HepG2 (cell line): Measurements from ENCODE around the gene FRAS1. TPM values are rescaled to one million over a fixed set of nuclear protein-coding genes. Genes with fewer than 3 reads are reported as not detected.

ENCODE experiments used
- ADNP ChIP-seq: sonication (generic); formaldehyde crosslinking; IDR thresholded peaks from 2 replicates; pipeline ENCODE4 v1.4.0; 2020; ENCODE audit warnings: missing genetic modification reagents
- ATF1 ChIP-seq: IDR thresholded peaks from 2 replicates; pipeline ENCODE4 v1.6.1; 2016; ENCODE audit warnings: mild to moderate bottlenecking, control low read depth
- CEBPB ChIP-seq: IDR thresholded peaks from 2 replicates; pipeline ENCODE4 v1.6.1; 2011; ENCODE audit warnings: low read depth, low read length, improper control_type of control experiment, borderline replicate concordance
- E2F1 ChIP-seq: sonication (generic); formaldehyde crosslinking; IDR thresholded peaks from 2 replicates; pipeline ENCODE4 v1.5.0; 2020; ENCODE audit warnings: missing genetic modification reagents
- FOXA3 ChIP-seq: IDR thresholded peaks from 2 replicates; pipeline ENCODE4 v1.6.1; 2016; ENCODE audit warnings: missing genetic modification reagents, missing compliant biosample characterization
- FOXP1 ChIP-seq, 2 experiments: fragments of 450-650 bp in 1 of 2; IDR thresholded peaks; 2 replicates each; pipeline ENCODE4 v1.6.1; 2017 to 2018; ENCODE audit warnings: antibody characterized with exemption in 1 of 2
- GMEB2 ChIP-seq: IDR thresholded peaks from 2 replicates; pipeline ENCODE4 v1.6.1; 2016; ENCODE audit warnings: missing biosample characterization, missing genetic modification reagents, low read depth
- HDAC1 ChIP-seq: sonication (generic); formaldehyde crosslinking; IDR thresholded peaks from 2 replicates; pipeline ENCODE4 v1.5.1; 2020; ENCODE audit warnings: mild to moderate bottlenecking, missing genetic modification reagents
- IRX3 ChIP-seq: sonication (generic); formaldehyde crosslinking; IDR thresholded peaks from 2 replicates; pipeline ENCODE4 v1.8.1; 2023; ENCODE audit warnings: mild to moderate bottlenecking, low read depth, missing genetic modification reagents, borderline replicate concordance
- JUNB ChIP-seq: sonication (generic); formaldehyde crosslinking; IDR thresholded peaks from 2 replicates; pipeline ENCODE4 v1.8.0; 2022; ENCODE audit warnings: missing genetic modification reagents, mild to moderate bottlenecking, borderline replicate concordance
- KDM3A ChIP-seq: IDR thresholded peaks from 2 replicates; pipeline ENCODE4 v1.6.1; 2018; ENCODE audit warnings: low read depth, missing compliant biosample characterization
- KLF6 ChIP-seq: IDR thresholded peaks from 2 replicates; pipeline ENCODE4 v1.8.0; 2016; ENCODE audit warnings: missing biosample characterization, missing genetic modification reagents
- MXD1 ChIP-seq: sonication (generic); formaldehyde crosslinking; IDR thresholded peaks from 2 replicates; pipeline ENCODE4 v1.4.0; 2020; ENCODE audit warnings: mild to moderate bottlenecking, missing genetic modification reagents
- MYC ChIP-seq: sonication (generic); formaldehyde crosslinking; IDR thresholded peaks from 2 replicates; pipeline ENCODE4 v1.9.0; 2021; ENCODE audit warnings: missing genetic modification reagents, borderline replicate concordance
- PBX2 ChIP-seq: IDR thresholded peaks from 2 replicates; pipeline ENCODE4 v1.6.1; 2016; ENCODE audit warnings: control low read depth
- RAD21 ChIP-seq: fragments of 450-650 bp; formaldehyde crosslinking; IDR thresholded peaks from 2 replicates; pipeline ENCODE4 v1.5.0; 2020; ENCODE audit warnings: mild to moderate bottlenecking
- SIN3A ChIP-seq: IDR thresholded peaks from 2 replicates; pipeline ENCODE4 v1.6.1; 2011; ENCODE audit warnings: low read depth, mild to moderate bottlenecking, control low read depth, low read length, borderline replicate concordance
- SIX4 ChIP-seq: sonication (generic); formaldehyde crosslinking; IDR thresholded peaks from 2 replicates; pipeline ENCODE4 v1.4.0; 2020; ENCODE audit warnings: missing genetic modification reagents
- THAP7 ChIP-seq: sonication (generic); formaldehyde crosslinking; IDR thresholded peaks from 2 replicates; pipeline ENCODE4 v1.8.1; 2023; ENCODE audit warnings: mild to moderate bottlenecking, missing genetic modification reagents
- ZFY ChIP-seq: sonication (generic); formaldehyde crosslinking; IDR thresholded peaks from 2 replicates; pipeline ENCODE4 v1.4.0; 2020; ENCODE audit warnings: missing genetic modification reagents
- ZKSCAN5 ChIP-seq: sonication (generic); formaldehyde crosslinking; IDR thresholded peaks from 2 replicates; pipeline ENCODE4 v1.5.1; 2020; ENCODE audit warnings: mild to moderate bottlenecking, missing genetic modification reagents
- ZNF260 ChIP-seq: sonication (generic); formaldehyde crosslinking; IDR thresholded peaks from 2 replicates; pipeline ENCODE4 v1.4.0; 2020; ENCODE audit warnings: missing genetic modification reagents, low read depth, mild to moderate bottlenecking, borderline replicate concordance
- ZNF501 ChIP-seq: sonication (generic); formaldehyde crosslinking; IDR thresholded peaks from 2 replicates; pipeline ENCODE4 v1.5.1; 2020; ENCODE audit warnings: mild to moderate bottlenecking, moderate library complexity, missing genetic modification reagents
- ZNF543 ChIP-seq: sonication (generic); formaldehyde crosslinking; IDR thresholded peaks from 2 replicates; pipeline ENCODE4 v1.4.0; 2020; ENCODE audit warnings: mild to moderate bottlenecking, missing genetic modification reagents
- ZNF790 ChIP-seq: sonication (generic); formaldehyde crosslinking; IDR thresholded peaks from 2 replicates; pipeline ENCODE4 v1.8.0; 2022; ENCODE audit warnings: missing genetic modification reagents, mild to moderate bottlenecking, borderline replicate concordance
- ZXDC ChIP-seq: sonication (generic); formaldehyde crosslinking; IDR thresholded peaks from 2 replicates; pipeline ENCODE4 v1.5.0; 2020; ENCODE audit warnings: mild to moderate bottlenecking, missing genetic modification reagents
- polyA plus RNA-seq, 8 experiments: library from polyadenylated mRNA; depleted of rRNA in 3 of 8; stranded (reverse) in 7 of 8; unstranded in 1 of 8; fragments of >200 nt; fragmentation: Illumina TruSeq in 4 of 8; extraction: Trizol in 4 of 8; gene quantifications; 2 replicates each; pipeline versions ENCODE4 v1.2.1 to v1.2.3, GENCODE V29; 2011 to 2016; ENCODE audit warnings: low read depth in 4 of 8, missing spikeins in 1 of 8, mixed read lengths in 1 of 8; ENCODE audit not compliant: insufficient read depth in 1 of 8
- total RNA-seq, 5 experiments: library from RNA; depleted of rRNA; stranded (reverse); fragments of >200 nt; fragmentation: Illumina TruSeq; extraction: Trizol; gene quantifications; 2 replicates each; pipeline ENCODE4 v1.2.3, GENCODE V29; 2016; ENCODE audit warnings: low read depth in 1 of 5

The FRAS1 gene
- total and polyA plus RNA-seq, 2 of the 13 experiments (the other 11 are each of a cell fraction or from before 2014, with no cell fraction given) = 22.5 to 31.6 TPM

GRCh38 chr4:78020677-78021076 lies 36.4 kb upstream of the FRAS1 start (continued):
- TF ChIP-seq MXD1 (CRISPR knock-in tag) = no peak
- TF ChIP-seq ZNF501 (CRISPR knock-in tag) = no peak
- no peak for TF ChIP-seq ZFY (CRISPR knock-in tag)
- no peak for TF ChIP-seq HDAC1 (CRISPR knock-in tag)
- TF ChIP-seq RAD21 = no peak
- TF ChIP-seq GMEB2 = no peak
- TF ChIP-seq CEBPB = peak; percentile 82
- no peak for TF ChIP-seq PBX2
- no peak for TF ChIP-seq ATF1 (CRISPR knock-in tag)
- TF ChIP-seq ADNP (CRISPR knock-in tag) = no peak
- TF ChIP-seq FOXP1 (IDR thresholded peaks at IDR 0.05) = no peak
- peak; percentile 81 for TF ChIP-seq FOXP1 (CRISPR knock-in tag; IDR thresholded peaks at IDR 0.05)
- no peak for TF ChIP-seq ZNF543 (CRISPR knock-in tag)
- peak; percentile 46; the same call in 1 of the 2 replicates for TF ChIP-seq FOXA3 (CRISPR knock-in tag)
- TF ChIP-seq ZNF260 (CRISPR knock-in tag) = no peak
- no peak for TF ChIP-seq SIN3A
- TF ChIP-seq ZNF790 (CRISPR knock-in tag) = no peak
- TF ChIP-seq ZKSCAN5 (CRISPR knock-in tag) = no peak
- TF ChIP-seq JUNB (CRISPR knock-in tag) = no peak
- TF ChIP-seq THAP7 (CRISPR knock-in tag) = no peak
- TF ChIP-seq IRX3 (CRISPR knock-in tag) = no peak
- TF ChIP-seq E2F1 (CRISPR knock-in tag) = no peak
- TF ChIP-seq ZXDC (CRISPR knock-in tag) = no peak
- no peak for TF ChIP-seq SIX4
- no peak for TF ChIP-seq KDM3A (CRISPR knock-in tag)
- no peak for TF ChIP-seq KLF6
- TF ChIP-seq MYC (CRISPR knock-in tag) = no peak
